ENCODE data around the gene ZNF804A.

The ZNF804A gene

DNA sequence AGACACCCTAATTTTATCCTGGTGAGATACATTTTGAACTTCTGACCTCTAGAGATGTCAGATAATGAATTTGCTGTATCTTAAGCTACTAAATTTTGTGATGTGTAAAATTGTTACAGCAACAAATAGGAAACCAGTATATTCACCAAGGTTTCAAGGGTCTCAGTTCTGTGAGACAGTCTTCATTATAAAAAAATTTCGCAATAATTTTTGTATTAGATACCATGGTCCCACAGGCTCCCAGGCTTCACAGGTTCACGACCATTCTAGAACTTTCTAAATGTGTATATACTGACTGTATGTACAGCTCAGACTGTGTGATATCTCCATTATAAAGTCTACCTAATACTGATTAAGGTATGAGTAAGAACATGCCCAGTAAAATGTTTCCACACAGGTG is 181.4 kb downstream of the ZNF804A start:
- TF ChIP-seq POLR2A (IDR thresholded peaks at IDR 0.05; ENCODE audit: low read depth, low read length) = no peak
- DNase-seq (ENCODE audit: insufficient read length, low spot score) (no peak), FAIRE-seq (no peak)

DNA sequence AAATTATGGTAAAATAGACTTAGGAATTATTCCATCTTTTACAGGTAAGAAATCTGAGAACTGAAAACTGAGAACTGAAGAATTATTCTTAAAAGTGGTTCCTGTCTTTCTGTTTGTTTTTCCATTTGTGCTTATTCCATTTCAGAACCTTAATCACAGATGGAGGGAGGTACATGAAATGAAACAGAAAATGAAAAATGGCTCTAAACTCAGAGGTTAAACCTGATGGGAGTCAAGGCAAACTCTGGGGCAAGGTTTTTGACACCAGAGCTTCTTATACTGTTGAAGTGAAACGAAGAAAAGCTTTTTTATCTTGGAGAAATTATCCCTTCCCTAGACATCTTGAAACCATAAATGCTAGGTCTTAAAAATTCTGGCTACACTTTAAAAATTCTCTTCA is 182.1 kb downstream of the ZNF804A start:
- DNase-seq (ENCODE audit: insufficient read length, low spot score) (no peak), FAIRE-seq (no peak)
- TF ChIP-seq POLR2A (IDR thresholded peaks at IDR 0.05; ENCODE audit: low read depth, low read length) = no peak

DNA sequence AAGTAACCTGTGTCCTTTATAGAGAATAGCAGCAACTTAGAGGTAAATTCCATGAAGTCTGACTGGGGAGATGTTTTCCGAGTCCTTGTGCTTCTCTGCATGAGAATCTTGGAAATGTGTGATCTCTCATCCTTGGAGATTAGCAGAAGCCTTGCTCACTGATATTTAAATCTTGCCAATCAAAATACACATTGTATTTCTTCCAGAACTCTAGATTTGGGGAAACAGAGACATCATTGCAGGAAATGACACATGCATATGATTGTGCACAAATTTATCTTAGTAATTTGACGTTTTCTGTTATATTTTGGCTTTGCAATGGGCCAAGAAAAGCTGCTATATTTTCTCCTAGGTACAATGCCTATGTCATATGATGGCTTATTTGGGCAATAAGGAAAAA is 182.6 kb downstream of the ZNF804A start:
- TF ChIP-seq POLR2A (IDR thresholded peaks at IDR 0.05; ENCODE audit: low read depth, low read length) = no peak
- DNase-seq (ENCODE audit: insufficient read length, low spot score) = no peak
- no peak for FAIRE-seq

DNA sequence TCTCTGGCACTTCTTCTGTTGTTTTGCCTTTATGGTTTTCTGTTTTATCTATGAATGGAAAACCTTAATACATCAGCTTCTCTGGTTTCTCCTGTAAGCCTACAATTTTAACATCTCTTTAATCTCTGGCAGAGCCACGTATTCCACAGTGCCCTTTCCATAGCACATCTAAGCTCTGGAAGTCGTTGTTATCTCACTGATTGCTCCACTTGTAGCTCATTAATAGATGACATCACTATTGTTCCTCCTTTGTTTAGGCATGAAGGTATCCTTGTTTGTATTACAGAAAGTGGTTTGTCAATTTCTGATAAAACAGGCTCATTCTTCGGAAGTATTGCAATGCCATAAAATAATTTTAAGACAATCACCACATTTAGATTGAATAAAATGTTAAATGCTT is 185.2 kb downstream of the ZNF804A start:
- no peak for TF ChIP-seq POLR2A (IDR thresholded peaks at IDR 0.05; ENCODE audit: low read depth, low read length)
- FAIRE-seq = no peak
- DNase-seq (ENCODE audit: insufficient read length, low spot score) = no peak

DNA sequence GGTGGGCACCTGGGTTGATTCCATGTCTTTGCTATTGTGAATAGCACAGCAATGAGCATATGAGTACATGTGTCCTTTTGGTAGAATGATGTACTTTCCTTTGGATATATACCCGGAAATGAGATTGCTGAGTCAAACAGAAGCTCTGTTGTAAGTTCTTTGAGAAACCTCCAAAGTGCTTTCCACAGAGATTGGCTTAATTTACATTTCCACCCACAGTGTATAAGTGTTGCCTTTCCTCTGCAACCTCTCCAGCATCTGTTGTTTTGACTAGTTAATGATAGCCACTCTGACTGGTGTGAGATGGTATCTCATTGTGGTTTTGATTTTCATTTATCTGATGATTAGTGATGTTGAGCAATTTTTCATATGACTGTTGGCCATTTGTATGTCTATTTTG is 194.8 kb downstream of the ZNF804A start:
- no peak for TF ChIP-seq POLR2A (IDR thresholded peaks at IDR 0.05; ENCODE audit: low read depth, low read length)
- FAIRE-seq (no peak), DNase-seq (ENCODE audit: insufficient read length, low spot score) (no peak)

DNA sequence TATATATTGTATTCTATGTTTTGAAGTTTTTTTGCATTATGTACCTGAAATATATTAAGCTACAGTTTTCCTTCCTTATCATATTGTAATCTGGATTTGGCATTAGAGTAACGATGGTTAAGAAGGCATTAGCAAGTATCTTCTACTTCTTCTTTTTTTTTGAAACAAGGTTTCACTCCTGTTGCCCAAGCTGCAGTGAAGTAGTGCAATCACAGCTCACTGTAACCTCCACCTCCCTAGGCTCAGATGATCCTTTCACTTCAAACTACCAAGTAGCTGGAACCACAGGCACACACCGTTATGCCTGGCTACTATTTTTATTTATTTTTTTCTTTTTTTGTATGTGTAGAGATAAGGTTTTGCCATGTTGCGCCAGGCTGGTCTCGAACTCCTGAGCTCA is 201.1 kb downstream of the ZNF804A start:
- DNase-seq (ENCODE audit: insufficient read length, low spot score) = no peak
- no peak for FAIRE-seq
- no peak for TF ChIP-seq POLR2A (IDR thresholded peaks at IDR 0.05; ENCODE audit: low read depth, low read length)

DNA sequence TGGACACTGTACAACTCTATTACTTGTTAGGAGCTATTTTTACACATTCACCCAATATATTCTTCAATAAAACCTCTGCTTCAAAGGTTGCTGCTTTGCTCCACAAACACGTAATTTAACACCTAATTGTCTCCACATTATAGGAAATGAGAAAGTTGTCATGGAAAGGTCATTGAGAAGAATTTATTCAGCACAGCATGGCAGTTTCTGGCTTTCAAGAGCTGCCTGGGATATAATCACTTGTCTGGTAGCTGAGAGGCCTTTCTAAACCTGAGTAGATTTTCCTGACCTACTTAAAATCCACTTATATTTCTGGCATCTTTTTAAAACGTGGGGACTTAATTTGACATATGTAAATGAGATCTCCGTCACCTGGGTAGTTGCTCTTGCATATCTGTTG is 216.1 kb downstream of the ZNF804A start:
- no peak for DNase-seq (ENCODE audit: insufficient read length, low spot score)
- no peak for FAIRE-seq

DNA sequence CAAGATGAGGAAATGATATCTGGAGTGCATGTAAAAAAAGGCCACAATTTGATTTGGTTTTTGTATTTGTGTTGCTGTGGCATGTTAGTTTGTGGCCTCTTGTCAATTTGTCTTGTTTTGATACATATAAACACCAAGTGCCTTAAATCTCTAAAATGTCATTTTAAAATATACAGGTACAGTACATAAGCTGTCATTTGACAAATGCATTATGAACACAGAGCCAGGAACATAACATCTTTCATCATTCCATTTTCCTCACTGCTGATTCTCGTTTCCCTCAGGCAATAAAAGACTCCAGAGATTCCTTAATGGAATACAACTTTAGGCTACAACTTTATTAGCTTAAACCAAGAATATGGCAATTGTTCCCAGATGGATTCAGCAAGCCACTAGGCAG is 217.5 kb downstream of the ZNF804A start:
- peak; percentile 62 for FAIRE-seq
- no peak for DNase-seq (ENCODE audit: insufficient read length, low spot score)
- TF ChIP-seq POLR2A (IDR thresholded peaks at IDR 0.05; ENCODE audit: low read depth, low read length) = no peak

More for the DNA sequence above, 216.1 kb downstream of the ZNF804A start:
- TF ChIP-seq POLR2A (IDR thresholded peaks at IDR 0.05; ENCODE audit: low read depth, low read length) = no peak

DNA sequence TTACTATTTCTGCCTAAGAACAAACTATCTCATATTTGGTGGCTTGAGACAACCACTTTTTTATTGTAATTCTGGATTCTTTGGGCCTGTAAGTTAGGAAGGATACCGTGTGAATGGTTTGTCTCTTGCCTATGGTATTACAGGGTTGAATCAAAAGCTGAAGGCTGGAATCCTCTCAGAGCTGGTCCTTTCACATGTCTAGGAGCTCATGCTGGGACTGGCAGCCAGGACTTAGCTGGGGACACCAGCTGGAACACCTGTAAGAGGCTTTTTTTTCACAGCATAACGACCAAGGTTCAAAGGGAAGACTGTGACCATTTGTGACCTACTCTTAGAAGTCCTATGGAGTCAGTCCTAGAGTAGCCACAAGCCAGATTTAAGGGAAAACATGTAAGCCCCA is 226.3 kb downstream of the ZNF804A start:
- TF ChIP-seq POLR2A (IDR thresholded peaks at IDR 0.05; ENCODE audit: low read depth, low read length) = no peak
- no peak for DNase-seq (ENCODE audit: insufficient read length, low spot score)
- FAIRE-seq = no peak

DNA sequence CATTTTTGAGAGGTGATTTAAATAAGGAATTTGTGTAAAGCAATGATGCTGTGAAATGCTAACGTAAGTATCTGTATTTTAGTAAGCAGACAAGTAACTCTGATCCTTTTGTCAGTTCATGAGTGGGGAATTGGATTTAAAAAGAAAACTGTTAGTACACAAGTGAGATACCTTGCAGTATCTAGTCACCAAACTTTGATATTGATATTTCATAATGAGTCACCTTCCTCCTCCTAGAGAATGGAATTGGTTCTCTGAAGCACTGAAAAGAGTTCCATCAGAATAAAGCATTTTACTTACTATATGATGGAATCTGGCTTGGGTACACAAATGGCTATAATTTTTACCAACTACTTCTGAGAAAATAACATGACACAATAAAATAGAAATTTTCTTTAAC is 232.2 kb downstream of the ZNF804A start:
- TF ChIP-seq POLR2A (IDR thresholded peaks at IDR 0.05; ENCODE audit: low read depth, low read length) = no peak
- DNase-seq (ENCODE audit: insufficient read length, low spot score) (no peak), FAIRE-seq (no peak)

DNA sequence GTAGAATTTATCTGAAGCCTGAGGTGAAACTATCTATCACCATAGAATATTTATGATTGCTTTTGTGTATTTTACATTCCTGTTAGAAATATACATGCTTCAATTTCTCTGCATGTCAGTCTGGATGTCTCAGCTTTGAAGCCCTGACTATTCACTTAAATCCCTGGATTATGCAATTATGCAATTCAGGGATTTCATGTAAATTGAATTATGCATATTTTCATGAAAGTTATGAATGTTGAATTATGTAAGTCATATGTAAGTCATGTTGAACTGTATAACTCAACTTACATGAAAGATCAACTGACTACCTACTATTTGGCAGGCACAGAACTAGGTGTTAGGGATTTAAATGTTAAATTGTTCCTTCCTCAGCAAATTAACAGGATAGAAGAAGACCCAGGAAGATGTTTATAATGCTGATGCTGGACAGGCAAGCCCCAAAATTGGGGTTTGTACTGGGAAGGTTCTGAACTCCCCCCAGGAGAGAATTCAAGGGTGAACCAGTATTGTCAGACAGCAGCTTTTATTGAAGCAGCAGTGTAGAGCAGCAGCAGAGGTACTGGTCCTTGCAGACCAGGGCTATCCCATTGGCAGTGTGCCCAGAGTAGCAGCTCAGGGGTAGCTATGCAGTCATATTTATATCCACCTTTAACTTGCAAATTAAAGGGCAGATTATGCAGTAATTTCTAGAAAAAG is 236.5 kb downstream of the ZNF804A start:
- no peak for FAIRE-seq
- no peak for DNase-seq (ENCODE audit: insufficient read length, low spot score)
- no peak for TF ChIP-seq POLR2A (IDR thresholded peaks at IDR 0.05; ENCODE audit: low read depth, low read length)

DNA sequence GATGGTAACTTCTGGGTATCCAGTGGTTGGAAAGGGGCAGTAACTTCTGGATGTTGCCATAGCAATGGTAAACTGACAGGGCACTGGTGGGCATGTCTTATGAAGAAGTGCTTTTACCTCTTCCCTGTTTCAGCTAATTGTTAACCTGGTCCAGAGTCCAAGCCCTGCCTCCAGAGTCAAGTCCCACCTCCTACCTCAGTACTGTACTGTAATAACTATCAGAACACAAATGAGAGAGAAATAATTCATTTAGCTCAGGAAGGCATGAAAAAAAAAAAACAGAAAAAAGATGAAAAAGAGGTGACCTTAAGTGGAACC is 237.0 kb downstream of the ZNF804A start:
- TF ChIP-seq POLR2A (IDR thresholded peaks at IDR 0.05; ENCODE audit: low read depth, low read length) = no peak
- no peak for DNase-seq (ENCODE audit: insufficient read length, low spot score)
- no peak for FAIRE-seq

DNA sequence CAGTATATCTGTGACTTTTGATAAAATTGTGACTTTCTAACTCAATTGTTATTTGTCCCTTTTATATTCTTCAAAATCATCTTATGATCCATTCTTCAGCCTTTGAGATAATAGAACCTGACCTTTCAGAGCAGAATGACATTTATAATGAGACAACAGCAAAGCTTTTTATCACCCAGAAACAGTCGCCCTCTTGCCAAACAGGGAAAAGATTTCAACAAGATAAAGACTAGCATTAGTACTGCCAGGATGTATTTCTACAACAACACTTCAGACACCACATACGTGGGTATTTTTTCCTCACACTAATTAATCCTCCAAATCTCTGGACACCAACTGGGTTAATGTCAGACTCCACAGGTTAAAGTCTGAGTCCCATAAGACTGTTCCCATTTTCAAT is 249.0 kb downstream of the ZNF804A start:
- no peak for TF ChIP-seq POLR2A (IDR thresholded peaks at IDR 0.05; ENCODE audit: low read depth, low read length)
- FAIRE-seq (no peak), DNase-seq (ENCODE audit: insufficient read length, low spot score) (no peak)

DNA sequence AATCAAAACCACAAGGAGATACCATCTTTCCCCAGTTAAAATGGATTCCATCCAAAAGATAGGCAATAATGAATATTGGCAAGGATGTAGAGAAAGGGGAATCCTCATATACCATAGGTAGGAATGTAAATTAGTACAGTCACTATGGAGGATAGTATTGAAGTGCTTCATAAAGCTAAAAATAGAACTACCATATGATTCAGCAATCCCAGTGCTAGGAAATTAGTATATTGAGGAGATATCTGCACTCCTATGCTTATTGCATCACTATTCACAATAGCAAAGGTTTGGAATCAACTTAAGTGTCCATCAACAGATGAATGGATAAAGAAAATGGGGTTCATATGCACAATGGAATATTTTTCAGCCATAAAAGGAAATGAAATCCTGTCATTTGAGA is 251.2 kb downstream of the ZNF804A start:
- FAIRE-seq = no peak
- TF ChIP-seq POLR2A (IDR thresholded peaks at IDR 0.05; ENCODE audit: low read depth, low read length) = no peak
- no peak for DNase-seq (ENCODE audit: insufficient read length, low spot score)

DNA sequence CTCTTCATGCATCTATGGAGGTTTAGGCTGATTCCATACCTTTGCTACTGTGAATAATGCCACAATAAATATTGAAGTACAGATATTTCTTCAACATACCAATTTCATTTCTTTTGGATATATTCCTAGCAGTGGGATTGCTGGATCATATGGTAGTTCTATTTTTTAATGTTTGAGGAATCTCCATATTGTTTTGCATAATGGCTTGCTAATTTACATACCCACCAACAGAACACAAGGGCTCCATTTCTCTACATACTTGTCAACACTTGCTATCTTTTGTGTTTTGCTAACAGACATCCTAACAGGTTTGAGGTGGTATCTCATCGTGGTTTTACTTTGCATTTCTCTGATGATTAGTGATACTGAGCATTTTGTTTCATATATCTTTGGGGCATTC is 253.2 kb downstream of the ZNF804A start:
- no peak for FAIRE-seq
- no peak for TF ChIP-seq POLR2A (IDR thresholded peaks at IDR 0.05; ENCODE audit: low read depth, low read length)
- DNase-seq (ENCODE audit: insufficient read length, low spot score) = no peak

DNA sequence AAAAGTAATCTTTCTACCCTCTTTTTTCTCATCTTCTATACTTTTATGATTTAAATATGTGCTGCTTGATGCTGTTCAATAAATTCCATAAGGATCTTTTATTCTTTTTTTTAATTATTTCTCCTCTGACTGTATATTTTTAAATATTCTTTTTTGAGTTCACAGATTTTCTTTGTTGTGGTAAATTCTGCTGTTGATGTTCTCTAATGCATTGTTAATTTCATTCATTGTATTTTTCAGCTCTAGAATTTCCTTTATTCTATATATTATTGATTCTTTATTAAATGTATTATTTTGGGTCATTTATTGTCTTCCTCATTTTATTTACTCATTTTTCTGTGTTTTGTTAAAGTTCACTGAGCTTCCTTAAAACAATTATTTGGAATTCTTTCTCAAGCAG is 260.9 kb downstream of the ZNF804A start:
- TF ChIP-seq POLR2A (IDR thresholded peaks at IDR 0.05; ENCODE audit: low read depth, low read length) = no peak
- FAIRE-seq (no peak), DNase-seq (ENCODE audit: insufficient read length, low spot score) (no peak)

Data from H54 (cell line).